GM19025 (cell line): ENCODE results near the gene SMARCA4.
"Not testable (repeated sequence)": the region's sequence is repeated elsewhere in the genome, so short reads cannot be mapped to it uniquely, and the experiment has no call there.

Experiments
- ATAC-seq: cut with Tn5 transposase; IDR thresholded peaks from one replicate; pipeline ENCODE4 v1.9.1; 2021; ENCODE audit warnings: mild to moderate bottlenecking, low read depth, moderate library complexity; ENCODE audit not compliant: unreplicated experiment

Gene SMARCA4

GRCh38 chr19:11091703-11092153 lies 130.9 kb downstream of the SMARCA4 start:
- no peak for ATAC-seq

GRCh38 chr19:11092181-11092538 lies 131.3 kb downstream of the SMARCA4 start:
- ATAC-seq: no peak

DNA sequence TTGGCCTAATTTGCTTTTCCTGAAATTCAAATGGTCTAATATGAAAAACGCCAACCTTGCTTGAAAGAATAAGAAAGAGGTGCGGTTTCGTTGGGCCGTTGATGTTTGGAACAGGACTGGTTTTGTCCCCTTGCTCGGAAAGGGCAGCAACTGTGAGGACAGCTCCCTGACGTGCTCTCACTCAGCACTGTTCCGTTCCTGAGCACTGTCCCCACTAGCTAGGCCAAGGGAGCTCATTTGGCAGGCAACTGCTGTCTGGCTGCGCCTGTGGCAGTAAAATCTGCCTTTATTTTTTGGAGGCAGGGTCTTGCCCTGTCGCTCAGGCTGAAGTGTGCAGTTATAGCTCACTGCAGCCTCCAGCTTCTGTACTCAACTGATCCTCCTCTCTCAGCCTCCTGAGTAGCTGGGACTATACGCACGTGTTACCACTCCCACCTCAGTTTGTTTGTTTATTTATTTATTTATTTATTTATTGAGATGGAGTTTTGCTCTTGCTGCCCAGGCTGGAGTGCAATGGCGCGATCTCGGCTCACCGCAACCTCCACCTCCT lies 132.9 kb downstream of the SMARCA4 start:
- ATAC-seq: no peak

DNA sequence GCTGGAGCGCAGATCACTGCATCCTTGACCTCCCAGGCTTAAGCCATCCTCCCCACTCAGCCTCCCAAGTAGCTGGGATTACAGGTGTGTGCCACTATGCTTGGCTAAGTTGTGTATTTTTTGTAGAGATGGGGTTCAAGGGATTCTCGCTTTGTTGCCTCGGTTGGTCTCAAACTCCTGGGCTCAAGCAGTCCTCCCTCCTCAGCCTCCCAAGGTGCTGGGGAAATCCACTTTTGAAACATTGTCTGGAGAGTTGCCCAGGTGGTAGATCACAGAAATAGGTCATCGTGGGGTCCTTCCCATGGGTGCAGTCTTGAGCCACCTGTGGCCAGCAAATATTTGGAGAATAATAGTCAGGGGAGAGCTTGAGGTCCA lies 133.7 kb downstream of the SMARCA4 start:
- no peak for ATAC-seq

GRCh38 chr19:11096210-11096841 lies 135.5 kb downstream of the SMARCA4 start:
- peak; percentile 59 for ATAC-seq

DNA sequence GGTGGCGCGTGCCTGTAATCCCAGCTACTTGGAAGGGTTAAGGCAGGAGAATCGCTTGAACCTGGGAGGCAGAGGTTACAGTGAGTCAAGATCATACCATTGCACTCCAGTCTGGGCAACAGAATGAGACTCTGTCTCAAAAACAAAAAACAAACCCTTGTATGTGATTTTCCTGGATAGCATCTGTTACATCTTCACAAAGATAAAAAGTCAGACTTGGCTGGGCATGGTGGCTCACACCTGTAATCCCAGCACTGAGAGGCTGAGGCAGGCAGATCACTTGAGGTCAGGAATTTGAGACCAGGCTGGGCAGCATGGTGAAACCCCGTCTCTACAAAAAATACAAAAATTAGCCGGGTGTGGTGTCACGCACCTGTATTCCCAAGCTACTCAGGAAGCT lies 136.5 kb downstream of the SMARCA4 start:
- not testable (repeated sequence) for ATAC-seq

- ATAC-seq: no peak
Measured at GRCh38 chr19:11098327-11098726, 137.5 kb downstream of the SMARCA4 start.

DNA sequence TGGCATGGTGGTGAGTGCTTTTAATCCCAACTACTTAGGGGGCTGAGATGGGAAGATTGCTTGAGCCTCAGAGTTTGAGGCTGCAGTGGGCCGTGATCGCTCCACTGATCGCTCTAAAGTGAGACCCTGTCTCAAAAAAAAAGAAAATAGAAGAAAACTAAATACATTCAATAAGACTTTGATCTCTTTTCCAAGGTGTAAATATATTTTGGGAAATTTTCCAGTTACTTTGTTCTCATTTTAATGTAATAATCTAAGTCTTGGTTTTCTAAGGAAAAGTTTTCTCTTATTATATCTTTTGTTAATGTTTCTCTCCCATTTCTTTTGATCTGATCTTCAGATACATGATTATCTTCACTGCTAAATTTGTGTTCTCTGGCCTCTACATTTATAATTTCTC lies 138.0 kb downstream of the SMARCA4 start:
- ATAC-seq: no peak

- ATAC-seq: no peak
Measured at GRCh38 chr19:11100049-11100448, 139.2 kb downstream of the SMARCA4 start.

GRCh38 chr19:11101057-11101456 lies 140.2 kb downstream of the SMARCA4 start:
- ATAC-seq: no peak

DNA sequence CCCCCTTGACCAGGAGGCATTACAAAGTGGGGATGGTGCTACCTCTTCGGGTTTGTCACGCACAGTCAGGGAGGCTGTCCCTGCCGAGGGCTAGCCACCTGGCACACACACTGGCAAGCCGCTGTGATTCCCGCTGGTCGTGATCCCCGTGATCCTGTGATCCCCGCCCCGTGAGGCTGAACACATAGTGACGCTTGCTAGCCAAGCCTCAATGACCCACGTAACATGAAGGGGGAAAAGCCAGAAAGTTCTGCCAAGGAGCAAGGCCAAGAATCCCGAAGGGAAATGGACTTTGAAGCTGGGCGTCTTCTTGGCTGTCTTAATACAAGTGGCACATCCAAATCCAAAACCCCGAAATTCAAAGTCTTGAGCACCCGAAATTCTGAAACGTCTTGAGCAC lies 142.1 kb downstream of the SMARCA4 start:
- no peak for ATAC-seq

DNA sequence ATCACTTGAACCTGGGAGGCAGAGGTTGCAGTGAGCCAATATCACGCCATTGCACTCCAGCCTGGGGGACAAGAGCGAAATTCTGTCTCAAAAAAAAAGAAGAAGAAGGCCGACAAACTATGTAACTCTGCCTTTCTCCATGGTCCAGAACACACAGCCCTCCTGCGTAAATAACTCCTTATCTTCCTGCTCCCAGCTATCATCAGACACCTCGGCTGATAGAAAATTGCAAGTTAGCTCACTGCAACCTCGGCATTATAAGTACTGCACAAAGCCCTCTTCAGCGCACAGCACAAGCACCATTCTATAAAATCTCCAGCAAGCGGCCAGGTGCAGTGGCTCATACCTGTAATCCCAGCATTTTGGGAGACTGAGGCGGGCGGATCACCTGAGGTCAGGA lies 142.8 kb downstream of the SMARCA4 start:
- not testable (repeated sequence) for ATAC-seq

- no peak for ATAC-seq
Measured at GRCh38 chr19:11105014-11105636, 144.3 kb downstream of the SMARCA4 start.

DNA sequence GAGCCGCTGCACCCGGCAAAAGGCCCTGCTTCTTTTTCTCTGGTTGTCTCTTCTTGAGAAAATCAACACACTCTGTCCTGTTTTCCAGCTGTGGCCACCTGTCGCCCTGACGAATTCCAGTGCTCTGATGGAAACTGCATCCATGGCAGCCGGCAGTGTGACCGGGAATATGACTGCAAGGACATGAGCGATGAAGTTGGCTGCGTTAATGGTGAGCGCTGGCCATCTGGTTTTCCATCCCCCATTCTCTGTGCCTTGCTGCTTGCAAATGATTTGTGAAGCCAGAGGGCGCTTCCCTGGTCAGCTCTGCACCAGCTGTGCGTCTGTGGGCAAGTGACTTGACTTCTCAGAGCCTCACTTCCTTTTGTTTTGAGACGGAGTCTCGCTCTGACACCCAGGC lies 145.6 kb downstream of the SMARCA4 start:
- ATAC-seq: no peak

GRCh38 chr19:11108746-11109145 lies 147.9 kb downstream of the SMARCA4 start:
- no peak for ATAC-seq

DNA sequence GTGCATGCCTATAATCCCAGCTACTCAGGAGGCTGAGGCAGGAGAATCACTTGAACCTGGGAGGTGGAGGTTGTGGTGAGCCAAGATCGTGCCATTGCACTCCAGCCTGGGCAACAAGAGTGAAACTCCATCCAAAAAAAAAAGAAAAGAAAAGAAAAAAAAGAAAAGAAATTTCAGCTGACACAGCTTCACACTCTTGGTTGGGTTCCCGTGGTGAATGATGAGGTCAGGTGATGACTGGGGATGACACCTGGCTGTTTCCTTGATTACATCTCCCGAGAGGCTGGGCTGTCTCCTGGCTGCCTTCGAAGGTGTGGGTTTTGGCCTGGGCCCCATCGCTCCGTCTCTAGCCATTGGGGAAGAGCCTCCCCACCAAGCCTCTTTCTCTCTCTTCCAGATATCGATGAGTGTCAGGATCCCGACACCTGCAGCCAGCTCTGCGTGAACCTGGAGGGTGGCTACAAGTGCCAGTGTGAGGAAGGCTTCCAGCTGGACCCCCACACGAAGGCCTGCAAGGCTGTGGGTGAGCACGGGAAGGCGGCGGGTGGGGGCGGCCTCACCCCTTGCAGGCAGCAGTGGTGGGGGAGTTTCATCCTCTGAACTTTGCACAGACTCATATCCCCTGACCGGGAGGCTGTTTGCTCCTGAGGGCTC lies 150.4 kb downstream of the SMARCA4 start:
- ATAC-seq: no peak

- no peak for ATAC-seq
Measured at GRCh38 chr19:11111771-11112144, 150.9 kb downstream of the SMARCA4 start.
